NCI-H1048 (cell line): Measurements from ENCODE around the gene PLCB2.
A peak's percentile ranks its signal among the peaks of the same experiment; 100 is the strongest.

Experiments
- DNase-seq: peaks from one replicate; lab custom pipeline; 2025; lab: John Stamatoyannopoulos, UW

Gene PLCB2

DNA sequence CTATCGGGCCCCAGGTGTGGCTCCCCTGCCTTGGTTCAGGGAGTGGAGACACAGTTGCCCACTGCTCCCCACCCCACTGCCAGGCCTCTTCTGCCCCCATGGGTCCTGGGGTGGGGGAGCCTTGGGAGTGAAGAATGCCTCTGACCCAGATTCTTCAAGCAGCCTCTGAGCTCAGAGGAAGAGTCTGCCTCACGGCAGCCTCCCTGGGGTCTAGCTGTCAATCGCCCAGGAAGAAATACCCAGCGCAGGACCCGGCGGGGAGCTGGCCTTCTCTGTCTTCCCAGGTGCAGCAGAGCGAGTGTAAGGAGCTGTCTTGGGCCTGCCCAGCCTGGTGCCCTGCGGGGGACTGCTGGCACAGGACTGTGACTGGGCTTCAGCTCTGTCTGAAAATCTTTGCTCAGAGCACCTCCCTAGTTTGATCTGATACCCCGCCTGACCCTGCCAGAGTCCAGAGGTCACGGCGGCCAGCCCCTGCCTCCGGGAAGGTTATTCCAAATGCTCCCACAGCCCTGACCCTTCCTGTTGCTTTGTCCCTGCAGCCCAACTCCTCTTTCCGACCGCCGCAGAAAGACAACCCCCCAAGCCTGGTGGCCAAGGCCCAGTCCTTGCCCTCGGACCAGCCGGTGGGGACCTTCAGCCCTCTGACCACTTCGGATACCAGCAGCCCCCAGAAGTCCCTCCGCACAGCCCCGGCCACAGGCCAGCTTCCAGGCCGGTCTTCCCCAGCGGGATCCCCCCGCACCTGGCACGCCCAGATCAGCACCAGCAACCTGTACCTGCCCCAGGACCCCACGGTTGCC lies 35.9 kb downstream of the PLCB2 start:
- DNase-seq: no peak

DNA sequence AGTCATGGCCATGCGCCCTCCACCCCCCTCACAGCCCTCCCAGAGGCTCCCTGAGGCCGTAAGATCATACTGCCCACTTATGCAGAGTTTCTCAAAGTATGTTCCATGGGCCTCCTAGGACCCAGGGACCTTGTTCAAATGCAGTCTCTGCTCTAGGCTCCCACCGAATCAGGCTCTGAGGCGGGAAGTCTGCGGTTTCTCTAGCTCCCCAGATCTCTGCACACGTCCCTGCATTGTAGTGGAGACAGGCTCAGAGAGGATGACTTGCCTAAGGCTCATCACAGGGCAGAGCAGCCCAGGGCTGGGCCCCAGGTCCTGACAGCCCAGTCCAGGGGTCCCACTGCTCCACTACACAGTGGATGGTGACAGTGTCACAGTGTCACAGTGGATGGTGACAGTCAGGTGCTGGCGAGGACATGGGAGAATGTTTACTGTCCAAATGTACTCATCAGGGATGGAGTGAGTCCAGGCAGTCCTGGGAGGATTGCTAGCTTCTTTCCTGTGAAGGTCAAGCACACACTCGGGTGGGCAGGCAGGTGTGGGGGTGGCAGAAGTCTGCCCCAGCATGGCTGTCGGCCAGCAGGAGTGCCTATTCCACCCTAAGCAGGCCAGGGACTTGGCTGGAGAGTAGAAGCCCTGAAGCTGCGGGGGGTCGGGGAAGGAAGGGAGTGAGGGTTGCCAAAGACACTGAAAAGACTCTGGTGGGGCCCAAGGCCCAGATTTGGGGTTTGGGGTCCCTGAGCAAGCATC lies 37.3 kb downstream of the PLCB2 start:
- DNase-seq: no peak

GRCh38 chr15:40269604-40270003 lies 38.1 kb downstream of the PLCB2 start:
- DNase-seq: no peak

GRCh38 chr15:40267670-40268069 lies 40.1 kb downstream of the PLCB2 start:
- DNase-seq: no peak

DNA sequence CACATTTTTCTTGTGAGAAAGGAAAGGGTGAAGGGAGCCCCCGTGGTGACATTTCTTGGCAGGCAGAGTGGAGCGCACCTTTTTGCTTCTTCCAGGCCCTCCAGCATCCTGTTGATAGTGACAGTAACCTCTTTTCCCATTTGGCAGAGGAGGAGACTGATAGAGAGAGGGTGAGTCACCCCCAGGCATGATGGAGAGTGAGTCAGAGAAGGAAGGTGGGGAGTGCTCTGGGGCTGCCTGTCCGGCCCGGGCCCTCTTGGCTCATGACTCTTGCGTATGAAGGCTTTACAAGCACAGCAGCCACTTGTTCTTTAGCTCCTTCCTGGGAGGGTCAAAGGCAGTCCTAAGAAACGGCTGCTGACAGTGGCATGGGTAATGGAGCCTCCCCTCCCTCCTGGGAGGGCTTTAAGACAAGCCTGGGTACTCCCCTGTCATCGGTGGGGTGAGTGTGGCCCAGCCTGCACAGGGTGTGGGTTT lies 40.9 kb downstream of the PLCB2 start:
- no peak for DNase-seq

DNA sequence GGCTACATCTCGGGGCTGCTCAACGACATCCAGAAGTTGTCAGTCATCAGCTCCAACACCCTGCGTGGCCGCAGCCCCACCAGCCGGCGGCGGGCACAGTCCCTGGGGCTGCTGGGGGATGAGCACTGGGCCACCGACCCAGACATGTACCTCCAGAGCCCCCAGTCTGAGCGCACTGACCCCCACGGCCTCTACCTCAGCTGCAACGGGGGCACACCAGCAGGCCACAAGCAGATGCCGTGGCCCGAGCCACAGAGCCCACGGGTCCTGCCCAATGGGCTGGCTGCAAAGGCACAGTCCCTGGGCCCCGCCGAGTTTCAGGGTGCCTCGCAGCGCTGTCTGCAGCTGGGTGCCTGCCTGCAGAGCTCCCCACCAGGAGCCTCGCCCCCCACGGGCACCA lies 41.9 kb downstream of the PLCB2 start:
- no peak for DNase-seq

DNA sequence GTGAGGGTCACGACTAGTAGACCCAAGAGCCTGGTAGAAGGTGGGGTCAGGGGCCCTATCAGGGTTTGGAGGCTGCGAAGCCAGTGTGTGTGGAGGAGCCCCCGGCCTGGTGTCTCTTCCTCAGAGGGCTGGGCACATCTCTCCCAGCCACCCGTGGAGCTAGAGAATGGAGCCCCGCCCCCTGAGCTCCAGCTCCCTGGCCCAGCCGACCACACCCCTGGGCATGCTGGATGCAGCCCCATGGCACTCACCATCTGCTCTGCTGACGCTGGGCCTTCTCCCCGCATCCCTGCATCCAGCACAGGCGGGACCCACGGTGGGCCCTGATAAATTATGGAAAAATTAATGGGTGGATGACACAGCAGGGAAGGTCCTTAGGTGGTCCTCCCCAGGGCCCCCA lies 42.4 kb downstream of the PLCB2 start:
- no peak for DNase-seq

DNA sequence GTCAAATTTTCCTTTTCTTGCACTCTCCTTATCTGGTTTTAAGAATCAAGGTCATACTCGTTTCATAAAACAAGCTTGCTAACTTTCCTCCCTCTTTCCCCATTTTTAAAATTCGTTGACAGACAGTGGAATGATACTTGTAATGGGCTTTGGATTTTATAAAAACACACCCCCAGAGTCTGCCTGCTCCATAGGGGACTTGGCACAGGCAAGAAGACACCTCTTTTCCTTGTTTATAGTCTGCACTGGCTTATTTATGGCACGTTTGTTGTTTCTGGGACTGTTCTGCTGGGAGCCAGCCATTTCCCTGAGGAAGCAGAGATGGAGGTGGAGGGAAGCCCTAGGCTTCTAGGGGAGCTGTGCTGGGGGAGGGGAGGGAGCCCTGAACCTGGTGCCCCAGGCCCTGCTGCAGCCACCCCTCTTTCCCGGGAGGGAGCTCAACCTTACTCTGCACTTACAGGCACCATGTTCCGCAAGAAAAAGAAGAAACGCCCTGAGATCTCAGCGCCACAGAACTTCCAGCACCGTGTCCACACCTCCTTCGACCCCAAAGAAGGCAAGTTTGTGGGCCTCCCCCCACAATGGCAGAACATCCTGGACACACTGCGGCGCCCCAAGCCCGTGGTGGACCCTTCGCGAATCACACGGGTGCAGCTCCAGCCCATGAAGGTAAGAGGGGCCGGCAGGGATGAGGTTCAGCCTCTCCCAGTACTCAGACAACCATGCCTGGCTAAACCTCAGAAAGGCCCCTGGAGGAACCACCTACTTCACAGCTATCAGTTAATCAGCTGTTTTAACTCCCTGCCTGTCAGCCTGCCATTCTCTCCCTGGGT lies 43.2 kb downstream of the PLCB2 start:
- no peak for DNase-seq

GRCh38 chr15:40263024-40263754 lies 44.5 kb downstream of the PLCB2 start:
- DNase-seq: no peak

- DNase-seq: no peak
These were observed 48.7 kb downstream of the PLCB2 start for GRCh38 chr15:40259021-40259420.

GRCh38 chr15:40258544-40258943 lies 49.2 kb downstream of the PLCB2 start:
- DNase-seq: no peak

DNA sequence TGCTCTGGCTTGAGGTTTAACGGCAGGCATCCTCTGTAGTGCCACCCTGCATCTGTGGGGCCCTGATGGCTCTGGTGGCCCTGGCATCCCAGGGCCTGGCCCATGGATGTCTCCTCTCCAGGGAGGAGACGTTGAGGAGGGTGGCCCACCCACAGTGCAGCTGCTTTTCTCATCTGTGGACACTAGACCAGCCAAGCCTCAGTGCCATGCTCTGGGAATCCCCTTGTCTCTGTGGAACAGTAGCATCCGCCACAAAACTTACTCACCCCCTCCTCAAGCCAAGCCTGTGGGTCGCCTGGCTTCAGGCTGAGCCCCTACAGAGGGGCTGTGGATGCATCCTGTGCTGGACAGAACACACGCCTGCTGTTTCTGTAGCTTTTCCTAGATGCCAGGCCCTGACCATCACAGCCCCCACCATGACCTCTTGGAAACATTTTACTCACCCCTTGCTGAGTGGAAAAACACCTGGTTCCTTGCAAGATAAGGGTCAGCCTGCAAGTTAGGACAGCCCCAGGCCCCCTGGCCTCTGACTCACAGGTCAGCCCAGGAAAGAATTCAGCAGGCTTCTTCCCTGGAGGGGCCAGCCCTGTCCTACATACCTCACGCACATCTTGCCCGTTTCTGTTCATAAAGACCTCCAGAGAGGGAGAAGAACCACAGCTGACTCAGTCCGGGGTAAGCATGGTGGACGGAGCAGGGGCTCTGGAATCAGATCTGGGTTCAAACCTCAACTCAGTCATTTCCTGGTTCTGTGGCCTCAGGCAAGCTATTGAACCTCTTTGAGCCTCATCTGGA lies 49.9 kb downstream of the PLCB2 start:
- no peak for DNase-seq

DNA sequence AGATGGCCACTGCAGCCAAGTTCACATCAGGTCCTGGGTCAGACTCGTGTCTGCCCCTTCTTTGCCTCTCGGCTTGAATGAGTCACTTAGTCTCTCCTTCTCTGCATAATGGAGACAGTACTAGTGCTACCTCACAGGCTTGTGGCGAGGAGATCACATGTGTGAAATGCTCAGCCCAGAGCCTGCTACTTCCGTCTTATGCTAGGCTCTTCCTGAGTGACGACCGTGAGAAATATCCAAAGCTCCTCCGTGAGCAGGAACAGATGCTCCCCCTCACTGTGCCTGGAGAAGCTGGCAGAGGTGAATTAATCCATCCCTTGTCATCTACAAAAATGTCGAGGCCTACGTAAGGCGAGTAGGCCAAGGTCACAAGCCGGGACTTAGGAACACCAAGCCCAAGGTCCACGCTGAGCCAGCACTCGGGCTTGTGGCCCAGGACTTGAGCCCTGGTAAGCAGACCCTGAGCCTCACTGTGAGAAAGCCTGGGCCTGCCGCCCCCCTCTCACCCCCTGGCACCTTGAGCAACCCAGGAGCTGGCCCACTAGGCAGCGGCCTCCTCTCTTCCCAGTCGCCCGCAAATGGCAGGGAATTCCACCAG lies 51.0 kb downstream of the PLCB2 start:
- no peak for DNase-seq

DNA sequence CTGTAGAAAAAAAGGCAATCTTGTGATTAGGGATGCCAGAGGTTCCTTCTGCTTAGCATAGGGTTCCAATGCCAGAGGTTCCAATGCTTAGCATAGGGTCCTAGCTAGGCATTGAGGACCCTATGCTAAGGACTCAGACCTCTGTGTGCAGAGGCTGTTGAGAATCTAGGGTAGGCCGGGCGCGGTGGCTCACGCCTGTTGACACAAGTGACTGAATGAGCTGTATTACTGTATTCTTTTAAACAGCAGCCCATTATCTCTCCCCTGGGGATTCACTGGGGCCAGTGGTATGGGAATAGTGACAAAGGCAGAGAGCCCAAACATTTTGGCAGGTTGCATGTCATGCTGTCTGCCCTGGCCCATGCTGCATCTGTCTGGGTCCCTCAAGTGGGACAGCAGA lies 52.7 kb downstream of the PLCB2 start:
- DNase-seq: no peak

DNA sequence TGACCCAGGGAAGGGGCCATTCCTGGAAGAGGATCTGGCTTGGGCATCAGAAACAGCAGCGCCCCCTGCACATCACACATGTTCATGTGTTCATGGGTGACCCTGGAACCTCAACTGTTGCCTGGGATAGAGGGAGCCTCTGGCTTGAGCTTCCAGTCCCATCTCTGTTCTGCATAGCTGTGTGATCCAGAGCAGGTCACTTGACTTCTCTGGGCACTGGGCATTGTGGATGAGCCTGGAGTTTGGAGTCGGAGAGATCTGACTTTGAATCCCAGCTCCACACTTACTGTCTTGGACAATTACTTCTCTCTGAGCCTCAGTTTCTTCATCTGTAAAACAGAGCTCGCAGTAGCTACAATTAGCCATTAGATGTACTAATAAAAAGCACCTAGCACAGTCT lies 53.3 kb downstream of the PLCB2 start:
- DNase-seq: no peak

DNA sequence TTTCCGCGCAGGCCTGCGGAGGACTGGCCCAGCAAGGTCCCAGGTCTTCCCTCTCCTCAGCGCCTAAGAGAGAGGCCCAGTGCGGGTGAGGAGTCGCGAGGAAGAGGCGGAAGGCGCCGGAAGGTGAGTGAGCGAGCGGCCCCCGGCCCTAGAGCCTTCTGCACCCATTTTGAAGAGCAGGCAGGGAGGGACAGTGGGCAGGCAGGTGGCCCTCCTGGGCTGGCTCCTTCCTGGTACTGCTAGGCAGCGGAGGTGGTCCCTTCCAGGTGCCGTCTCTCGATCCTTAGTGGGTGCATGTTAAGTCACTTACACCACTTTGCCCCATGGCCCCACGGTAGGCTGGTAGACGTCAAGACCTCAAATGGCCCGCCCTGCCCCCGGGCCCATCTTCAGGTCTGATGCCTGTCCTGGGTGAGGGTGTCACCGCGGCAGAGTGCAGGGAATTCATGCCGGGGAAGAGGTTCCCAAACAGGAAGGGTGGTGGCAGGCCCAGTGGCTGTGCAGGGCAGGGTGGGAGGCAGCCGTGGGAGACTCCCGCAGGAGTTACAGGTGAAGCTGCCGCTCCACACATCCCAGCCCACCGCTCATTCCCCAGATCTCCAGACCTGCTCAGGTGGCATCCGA lies 54.5 kb downstream of the PLCB2 start:
- DNase-seq: no peak

- DNase-seq: peak; percentile 69
These were observed 55.1 kb downstream of the PLCB2 start for GRCh38 chr15:40252438-40253166.

GRCh38 chr15:40252141-40252437 lies 55.6 kb downstream of the PLCB2 start:
- DNase-seq: no peak

- no peak for DNase-seq
These were observed 56.1 kb downstream of the PLCB2 start for GRCh38 chr15:40251486-40252140.
